K562 (cell line): ENCODE measurements around the gene CMBL. TPM values are rescaled to one million over a fixed set of nuclear protein-coding genes. Genes with fewer than 3 reads are reported as not detected.
A peak's percentile ranks its signal among the peaks of the same experiment; 100 is the strongest.

ENCODE experiments used
- ATAC-seq: fragments of 200-7000 bp; cut with Tn5 transposase; 3 replicates; pipeline ENCODE4 v1.9.1; 2020; ENCODE audit warnings: moderate library complexity
- BruUV-seq: library from RNA; stranded (reverse); fragments of 400-500 nt; replicated peaks from 2 replicates; lab custom pipeline; 2021; lab: Mats Ljungman, UMichigan
- CTCF ChIA-PET: fragments of 300-600 bp; formaldehyde crosslinking; extraction: SDS; loops from one replicate; lab custom pipeline; 2021; ENCODE audit warnings: low intra/inter-chr PET ratio; lab: Yijun Ruan, JAX
- POLR2A ChIA-PET: fragments of 300-600, 350-650 bp; sonication (Branson Sonifier 250); formaldehyde crosslinking; extraction: SDS; loops from one replicate; lab custom pipeline; 2021; ENCODE audit warnings: antibody characterized with exemption, inconsistent platforms; lab: Yijun Ruan, JAX
- DNase-seq, 4 experiments: peaks; one replicate each; pipeline versions ENCODE4 v3.0.0 to v3.0.0-alpha.2; 2011 to 2018; ENCODE audit warnings: low spot score in 3 of 4, mixed read lengths in 3 of 4; ENCODE audit errors: extremely low read depth in 1 of 4
- FAIRE-seq: peaks from 2 replicates; lab custom pipeline; 2011; peaks lifted over from hg19 to GRCh38; lab: Jason Lieb, UNC
- H2AFZ ChIP-seq: 2 replicates; pipeline ENCODE4 v1.6.0; 2011; ENCODE audit warnings: low read depth, low read length, control low read depth, inconsistent platforms
- H3K27ac ChIP-seq: fragments of 200-600 bp; 3 replicates; pipeline ENCODE4 v1.8.0; 2011; ENCODE audit warnings: low read depth, mild to moderate bottlenecking, control low read depth, inconsistent platforms, low read length, moderate library complexity, mixed read lengths; ENCODE audit errors: extremely low read depth
- H3K27me3 ChIP-seq, 2 experiments: fragments of 300-600 bp in 1 of 2; 2 replicates in 1 of 2; 3 replicates in 1 of 2; pipeline versions ENCODE4 v1.6.0 to v1.8.0; 2011; ENCODE audit warnings: inconsistent platforms in 2 of 2, low read length in 2 of 2, mild to moderate bottlenecking in 1 of 2, mixed read lengths in 1 of 2, moderate library complexity in 1 of 2; ENCODE audit not compliant: control insufficient read depth in 2 of 2, insufficient read depth in 2 of 2
- H3K36me3 ChIP-seq: fragments of 300-600 bp; 3 replicates; pipeline ENCODE4 v1.8.0; 2011; ENCODE audit warnings: mild to moderate bottlenecking, low read length, inconsistent platforms; ENCODE audit not compliant: control insufficient read depth, insufficient read depth
- H3K4me1 ChIP-seq, 2 experiments: fragments of 200-600 bp in 1 of 2; replicated peaks in 1 of 2; 2 replicates in 1 of 2; 3 replicates in 1 of 2; pipeline versions ENCODE4 v1.5.1 to v1.8.0; 2011; ENCODE audit warnings: inconsistent platforms in 2 of 2, low read length in 2 of 2, mild to moderate bottlenecking in 1 of 2, mixed read lengths in 1 of 2, moderate library complexity in 1 of 2; ENCODE audit not compliant: control insufficient read depth in 2 of 2, insufficient read depth in 2 of 2
- H3K4me2 ChIP-seq: 2 replicates; pipeline ENCODE4 v1.6.1; 2011; ENCODE audit warnings: low read length, control low read depth, inconsistent platforms, mixed read lengths; ENCODE audit not compliant: insufficient read depth
- H3K4me3 ChIP-seq: fragments of 200-600 bp; sonication (generic), shearing (Covaris generic); 2 replicates; pipeline ENCODE4 v1.5.1; 2016; ENCODE audit warnings: control low read depth, inconsistent platforms
- H3K79me2 ChIP-seq: fragments of 200-600 bp; 3 replicates; pipeline ENCODE4 v1.8.0; 2011; ENCODE audit warnings: low read length, inconsistent platforms; ENCODE audit not compliant: control insufficient read depth, insufficient read depth
- H3K9ac ChIP-seq, 2 experiments: 2 replicates each; pipeline versions ENCODE4 v1.6.0 to v1.6.1; 2011; ENCODE audit warnings: low read depth in 2 of 2, low read length in 2 of 2, control low read depth in 1 of 2, inconsistent platforms in 1 of 2, mild to moderate bottlenecking in 1 of 2, mixed read lengths in 1 of 2; ENCODE audit not compliant: insufficient read depth in 1 of 2
- H3K9me1 ChIP-seq: one replicate; pipeline ENCODE4 v1.6.0; 2011; ENCODE audit warnings: inconsistent platforms, mild to moderate bottlenecking, low read length, moderate library complexity; ENCODE audit not compliant: control insufficient read depth, insufficient read depth
- H3K9me3 ChIP-seq: replicated peaks from 2 replicates; pipeline ENCODE4 v1.5.1; 2011; ENCODE audit warnings: low read depth, low read length, inconsistent platforms; ENCODE audit not compliant: control insufficient read depth, insufficient read depth
- H4K20me1 ChIP-seq: replicated peaks from 2 replicates; pipeline ENCODE4 v1.6.1; 2011; ENCODE audit warnings: low read length, inconsistent platforms, mixed read lengths; ENCODE audit not compliant: control insufficient read depth, insufficient read depth
- ADNP ChIP-seq: fragments of 200-800 bp; sonication (Bioruptor generic); IDR thresholded peaks from 2 replicates; pipeline ENCODE4 v1.6.1; 2016; ENCODE audit warnings: missing genetic modification characterization, missing compliant biosample characterization
- ATF2 ChIP-seq: sonication (generic); formaldehyde crosslinking; IDR thresholded peaks from 2 replicates; pipeline ENCODE4 v1.8.1; 2022; ENCODE audit warnings: missing genetic modification reagents
- CHAMP1 ChIP-seq: fragments of 450-650 bp; IDR thresholded peaks from 2 replicates; pipeline ENCODE4 v1.6.1; 2016; ENCODE audit warnings: mild to moderate bottlenecking
- EP400 ChIP-seq: fragments of 450-650 bp; IDR thresholded peaks from 2 replicates; pipeline ENCODE4 v1.6.1; 2017; ENCODE audit warnings: antibody characterized with exemption, mild to moderate bottlenecking, moderate library complexity
- KAT2B ChIP-seq: IDR thresholded peaks from one replicate; pipeline ENCODE4 v1.6.1; 2012; ENCODE audit warnings: low read depth, mild to moderate bottlenecking, control low read depth, inconsistent platforms, low read length, moderate library complexity
- PKNOX1 ChIP-seq: fragments of 450-650 bp; IDR thresholded peaks from 2 replicates; pipeline ENCODE4 v1.6.1; 2016
- SRSF9 ChIP-seq: fragments of 200-400 bp; formaldehyde crosslinking; IDR thresholded peaks from 2 replicates; pipeline ENCODE4 v1.6.1; 2017; ENCODE audit warnings: low read depth, low read length, borderline replicate concordance
- ZNF444 ChIP-seq: fragments of 250-450 bp; sonication (Bioruptor Pico); IDR thresholded peaks from 2 replicates; pipeline ENCODE4 v1.4.0; 2020; ENCODE audit warnings: mild to moderate bottlenecking, moderate library complexity
- ZNF668 ChIP-seq: fragments of 250-450 bp; sonication (Bioruptor Pico); IDR thresholded peaks from 2 replicates; pipeline ENCODE4 v1.8.0; 2022; ENCODE audit warnings: mild to moderate bottlenecking, inconsistent platforms
- WGBS: fragments of 100-300 bp; shearing (Covaris generic); methylation state at CpG from one replicate; pipeline ENCODE4 v1.1.6; 2016; ENCODE audit warnings: low coverage, mixed read lengths; ENCODE audit not compliant: insufficient coverage; ENCODE audit errors: missing lambda C conversion rate; 5-methylcytosine and 5-hydroxymethylcytosine counted together
- in situ Hi-C: fragments of 300-500 bp; cut with MboI; formaldehyde crosslinking; loops from 4 replicates; pipeline ENCODE4 v1.15.0; 2018; ENCODE audit warnings: inconsistent platforms, mixed read lengths
- intact Hi-C: fragments of 100-400 bp; cut with micrococcal nuclease; formaldehyde crosslinking; loops from 2 replicates; pipeline ENCODE4 v1.14.2; 2022
- polyA plus RNA-seq, 8 experiments: library from polyadenylated mRNA; depleted of rRNA in 4 of 8; stranded (reverse) in 5 of 8; unstranded in 3 of 8; fragments of >200 nt; fragmentation: Nextera tagmentation in 2 of 8; fragmentation: Illumina TruSeq in 1 of 8; extraction: Ambion mirVana in 2 of 8; extraction: Trizol in 1 of 8; gene quantifications; 2 replicates each; pipeline versions ENCODE4 v1.2.1 to v1.2.3, GENCODE V29; 2011 to 2014; ENCODE audit warnings: inconsistent platforms in 1 of 8, missing spikeins in 1 of 8
- total RNA-seq, 7 experiments: library from RNA; depleted of rRNA in 6 of 7; stranded (reverse); fragments of >200 nt in 6 of 7; fragmentation: Illumina TruSeq in 2 of 7; extraction: Trizol in 2 of 7; gene quantifications; 2 replicates each; pipeline versions ENCODE4 v1.2.1 to v1.2.3, GENCODE V29; 2011 to 2021; ENCODE audit warnings: low replicate concordance in 1 of 7
- TF ChIP-seq, protein P1 (sequence below), 2 experiments: fragments of 450-650 bp in 1 of 2; IDR thresholded peaks; 2 replicates each; pipeline ENCODE4 v1.6.1; 2011 to 2017; ENCODE audit warnings: low read depth in 2 of 2, antibody characterized with exemption in 1 of 2, borderline replicate concordance in 1 of 2, low read length in 1 of 2, mild to moderate bottlenecking in 1 of 2, mixed read lengths in 1 of 2; ENCODE audit not compliant: control insufficient read depth in 1 of 2
- TF ChIP-seq, protein P2 (sequence below): fragments of 450-650 bp; conservative IDR thresholded peaks from 2 replicates; pipeline ENCODE4 v1.6.1; 2016; ENCODE audit warnings: missing genetic modification characterization, low read depth, mild to moderate bottlenecking, missing compliant biosample characterization, moderate library complexity

CMBL gene
- total and polyA plus RNA-seq, 9 of the 15 experiments (the other 6 are each of a cell fraction or from before 2014, with no cell fraction given), result 22.6 to 192 (median 71.1) TPM

- Histone ChIP-seq H3K36me3 (no peaks in the 10 kb centered on the region), H4K20me1 (no peaks in the 10 kb centered on the region), H3K27me3 (no peaks in the 10 kb centered on the region), H3K4me3 (no peak overlapping the region), H3K9ac (no peak overlapping the region), H3K79me2 (no peaks in the 10 kb centered on the region), H3K9me1 (no peaks in the 10 kb centered on the region), H3K4me1 (peaks cover 7% of the 10 kb centered on the region in 2 experiments; a peak in 4 of 5 replicates), H3K4me2 (no peak overlapping the region), H2AFZ (no peak overlapping the region), H3K9me3 (no peaks in the 10 kb centered on the region; the same call in 1 of the 2 replicates), H3K27ac (no peak overlapping the region)
- no peak for ATAC-seq
- FAIRE-seq, result no peak
- CTCF ChIA-PET, result no interaction called here
- DNase-seq, result no peak
- 95% methylated on average over 63 of the region's 81 CpGs for WGBS
- in situ Hi-C loops, result no loop called here
- intact Hi-C loops, result no loop called here
- no TSS peak for BruUV-seq
- POLR2A ChIA-PET, result interaction anchor here (1.0 kb wide), 1 partner anchor 9 kb away, joined by 3 read pairs; no protein-coding TSS in a partner anchor
- no peak for TF ChIP-seq ADNP (tag)
- TF ChIP-seq ZNF668 (CRISPR knock-in tag), result no peak
- TF ChIP-seq EP400, result no peak
- no peak for TF ChIP-seq SRSF9
- no peak for TF ChIP-seq KAT2B
- TF ChIP-seq CHAMP1, result peak; percentile 44; the same call in 1 of the 2 replicates
- no peak for TF ChIP-seq ATF2 (CRISPR knock-in tag)
- TF ChIP-seq, protein P1, sequence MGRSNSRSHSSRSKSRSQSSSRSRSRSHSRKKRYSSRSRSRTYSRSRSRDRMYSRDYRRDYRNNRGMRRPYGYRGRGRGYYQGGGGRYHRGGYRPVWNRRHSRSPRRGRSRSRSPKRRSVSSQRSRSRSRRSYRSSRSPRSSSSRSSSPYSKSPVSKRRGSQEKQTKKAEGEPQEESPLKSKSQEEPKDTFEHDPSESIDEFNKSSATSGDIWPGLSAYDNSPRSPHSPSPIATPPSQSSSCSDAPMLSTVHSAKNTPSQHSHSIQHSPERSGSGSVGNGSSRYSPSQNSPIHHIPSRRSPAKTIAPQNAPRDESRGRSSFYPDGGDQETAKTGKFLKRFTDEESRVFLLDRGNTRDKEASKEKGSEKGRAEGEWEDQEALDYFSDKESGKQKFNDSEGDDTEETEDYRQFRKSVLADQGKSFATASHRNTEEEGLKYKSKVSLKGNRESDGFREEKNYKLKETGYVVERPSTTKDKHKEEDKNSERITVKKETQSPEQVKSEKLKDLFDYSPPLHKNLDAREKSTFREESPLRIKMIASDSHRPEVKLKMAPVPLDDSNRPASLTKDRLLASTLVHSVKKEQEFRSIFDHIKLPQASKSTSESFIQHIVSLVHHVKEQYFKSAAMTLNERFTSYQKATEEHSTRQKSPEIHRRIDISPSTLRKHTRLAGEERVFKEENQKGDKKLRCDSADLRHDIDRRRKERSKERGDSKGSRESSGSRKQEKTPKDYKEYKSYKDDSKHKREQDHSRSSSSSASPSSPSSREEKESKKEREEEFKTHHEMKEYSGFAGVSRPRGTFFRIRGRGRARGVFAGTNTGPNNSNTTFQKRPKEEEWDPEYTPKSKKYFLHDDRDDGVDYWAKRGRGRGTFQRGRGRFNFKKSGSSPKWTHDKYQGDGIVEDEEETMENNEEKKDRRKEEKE (IDR thresholded peaks at IDR 0.05; ENCODE audit: borderline replicate concordance in 1 of 2, control insufficient read depth in 1 of 2, low read depth in 2 of 2, low read length in 1 of 2), result no peak
- no peak for TF ChIP-seq ZNF444
- TF ChIP-seq, protein P2, sequence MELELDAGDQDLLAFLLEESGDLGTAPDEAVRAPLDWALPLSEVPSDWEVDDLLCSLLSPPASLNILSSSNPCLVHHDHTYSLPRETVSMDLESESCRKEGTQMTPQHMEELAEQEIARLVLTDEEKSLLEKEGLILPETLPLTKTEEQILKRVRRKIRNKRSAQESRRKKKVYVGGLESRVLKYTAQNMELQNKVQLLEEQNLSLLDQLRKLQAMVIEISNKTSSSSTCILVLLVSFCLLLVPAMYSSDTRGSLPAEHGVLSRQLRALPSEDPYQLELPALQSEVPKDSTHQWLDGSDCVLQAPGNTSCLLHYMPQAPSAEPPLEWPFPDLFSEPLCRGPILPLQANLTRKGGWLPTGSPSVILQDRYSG, result no peak
- no peak for TF ChIP-seq PKNOX1
These were observed 25.7 kb upstream of the CMBL start for GRCh38 chr5:10333154-10334006.
